Endothelial cell of hepatic sinusoid (primary cell): ENCODE results near the gene PKD2L2.
"Not testable (repeated sequence)": the region's sequence is repeated elsewhere in the genome, so short reads cannot be mapped to it uniquely, and the experiment has no call there.

Experiments
- in situ Hi-C: cut with HindIII; loops from 2 replicates; pipeline ENCODE4 v1.10.0; 2017; ENCODE audit warnings: low sequenced_read_pairs

PKD2L2 gene

DNA sequence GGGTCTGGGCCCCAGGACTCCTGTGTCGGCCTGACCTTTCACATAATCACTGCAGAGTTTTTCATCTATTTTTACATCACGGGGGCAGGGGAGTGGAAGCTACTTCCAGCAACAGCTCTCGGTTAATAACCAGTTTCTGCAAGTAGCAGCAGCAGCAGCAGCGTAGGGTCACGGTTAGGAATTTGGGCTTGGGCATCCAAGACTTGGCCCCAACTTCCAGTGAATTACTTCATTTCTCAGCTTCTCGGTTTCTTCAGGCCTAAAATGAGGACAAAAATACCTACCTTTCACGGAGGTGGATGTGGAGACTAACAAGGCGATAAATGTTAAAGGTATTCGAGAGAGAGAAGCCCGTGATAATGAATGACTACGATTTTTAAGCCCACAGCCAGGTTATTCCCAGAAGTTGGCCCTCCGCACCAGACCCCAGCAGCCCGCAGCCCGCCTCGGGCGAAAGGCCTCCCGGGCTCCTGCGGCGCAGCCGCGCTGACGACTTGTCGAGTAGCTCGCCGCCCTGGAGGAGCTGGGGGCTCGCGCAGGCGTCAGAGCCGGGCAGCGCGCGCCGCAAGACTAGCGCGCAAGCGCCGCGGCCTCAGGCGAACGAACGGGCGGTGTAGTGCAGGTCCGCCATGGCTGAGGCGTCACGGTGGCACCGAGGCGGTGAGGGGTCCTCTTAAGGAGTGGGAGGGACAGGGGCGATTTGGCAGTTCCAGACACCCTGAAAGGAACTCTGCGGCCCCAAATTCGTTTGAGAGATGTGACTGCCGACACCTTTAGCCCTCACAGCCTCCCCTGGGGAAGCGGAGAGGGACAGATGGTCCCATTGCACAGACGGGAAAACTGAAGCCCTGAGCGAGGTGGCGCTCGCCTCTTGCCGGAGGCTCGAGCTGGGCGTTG, at the start of gene PKD2L2:
PKD2L2 (plus strand) TSS at position 595 of the 897 bp plus-strand sequence; CDS start at position 630, 35 bp downstream.
- in situ Hi-C loops = no loop called here

DNA sequence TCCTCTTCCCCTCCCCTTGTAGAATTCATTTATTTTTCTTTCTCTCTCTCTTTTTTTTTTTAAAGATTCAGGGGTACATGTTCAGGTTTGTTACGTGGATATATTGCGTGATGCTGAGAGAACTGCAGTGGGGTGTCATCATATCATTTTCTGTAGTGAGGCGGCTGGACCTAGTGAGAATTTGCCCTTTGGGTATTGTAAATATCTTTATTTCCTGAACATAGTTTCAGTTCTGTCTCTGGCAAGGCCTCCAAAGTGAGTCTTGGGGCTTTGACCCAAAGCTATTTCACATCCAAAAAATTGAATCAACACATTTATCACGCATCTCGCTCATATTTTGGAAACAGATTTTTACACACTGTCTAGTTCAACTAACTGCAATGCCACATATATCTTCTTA, 47.0 kb upstream of the PKD2L2 start:
- in situ Hi-C loops = no loop called here

DNA sequence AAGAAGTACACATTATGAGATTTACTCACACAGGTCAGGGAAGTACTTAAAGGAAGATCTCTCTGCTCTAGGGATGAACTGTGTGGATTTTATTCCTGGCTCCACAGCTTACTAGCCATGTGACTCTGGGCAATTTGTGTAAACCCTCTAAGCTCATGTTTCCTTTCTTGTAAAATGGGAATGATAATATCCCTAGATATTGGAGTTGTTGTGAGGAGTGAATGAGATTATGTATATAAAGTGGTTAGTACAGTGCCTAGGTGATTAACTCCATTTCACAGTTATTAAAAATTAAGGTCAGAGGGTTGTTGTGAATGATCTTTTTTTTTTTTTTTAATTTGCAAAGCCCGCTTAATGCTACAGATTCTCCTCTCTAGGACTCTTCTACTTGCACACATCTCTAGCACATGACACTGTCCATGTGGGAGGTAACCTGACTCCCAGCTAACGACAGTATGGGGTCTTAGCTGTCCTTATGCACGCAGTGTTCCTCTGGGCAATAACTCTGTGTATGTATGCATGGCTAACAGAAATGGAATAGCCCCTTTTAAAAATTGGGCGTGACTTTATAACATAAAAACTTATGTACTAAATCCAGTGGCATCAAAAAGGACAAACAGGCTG, 45.5 kb upstream of the PKD2L2 start:
- in situ Hi-C loops = no loop called here

DNA sequence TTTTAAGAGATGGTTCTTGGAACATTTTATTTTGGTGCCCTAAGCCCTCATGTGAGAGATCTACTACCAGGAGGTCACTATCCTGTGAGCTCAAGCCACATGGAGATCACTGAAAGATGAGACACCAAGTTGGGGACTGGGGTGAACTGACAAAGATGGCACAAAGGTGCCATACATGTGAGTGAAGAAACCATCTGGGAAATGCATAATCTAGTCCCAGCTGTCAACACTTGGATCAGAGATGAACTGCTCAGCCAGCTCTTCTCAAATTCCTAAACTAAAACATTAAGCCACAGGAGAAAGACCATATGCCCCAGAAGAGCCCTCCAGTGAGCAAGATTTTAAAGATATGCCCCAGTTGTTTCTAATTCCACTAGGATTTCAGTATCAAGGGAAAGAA, 43.8 kb upstream of the PKD2L2 start:
- in situ Hi-C loops = loop anchor here (5.0 kb wide), 1 partner anchor 37 kb away; no protein-coding TSS in a partner anchor

DNA sequence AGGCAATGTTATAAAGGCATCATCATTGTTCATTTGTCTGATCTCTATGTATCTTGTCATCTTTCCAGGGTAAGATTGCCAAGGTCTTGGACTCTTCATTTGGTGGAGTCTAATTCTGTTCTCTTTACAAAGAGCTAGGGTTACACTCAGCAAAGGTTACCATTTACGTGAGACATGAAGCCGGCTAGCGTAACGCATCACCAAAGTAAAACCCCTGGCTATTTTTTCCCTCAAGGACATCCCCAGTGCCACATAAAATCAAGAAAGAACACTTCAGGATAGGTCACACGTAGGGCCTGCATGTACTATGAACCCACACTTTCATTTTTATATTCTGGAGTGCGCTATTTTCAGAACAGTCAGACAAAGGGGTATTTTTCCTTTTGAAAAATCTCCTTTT, 41.6 kb upstream of the PKD2L2 start:
- in situ Hi-C loops = loop anchor here (5.0 kb wide), 1 partner anchor 35 kb away; no protein-coding TSS in a partner anchor

DNA sequence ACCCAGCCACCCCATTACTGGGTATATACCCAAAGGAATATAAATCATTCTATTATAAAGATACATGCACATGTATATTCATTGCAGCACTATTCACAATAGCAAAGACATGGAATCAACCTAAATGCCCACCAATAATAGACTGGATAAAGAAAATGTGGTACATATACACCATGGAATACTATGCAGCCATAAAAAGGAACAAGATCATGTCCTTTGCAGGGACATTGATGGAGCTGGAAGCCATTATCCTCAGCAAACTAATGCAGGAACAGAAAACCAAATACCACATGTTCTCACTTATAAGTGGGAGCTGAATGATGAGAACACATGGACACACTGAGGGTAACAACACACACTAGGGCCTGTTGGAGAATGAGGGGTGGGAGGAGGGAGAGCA, 36.1 kb upstream of the PKD2L2 start:
- in situ Hi-C loops = not testable (repeated sequence)

DNA sequence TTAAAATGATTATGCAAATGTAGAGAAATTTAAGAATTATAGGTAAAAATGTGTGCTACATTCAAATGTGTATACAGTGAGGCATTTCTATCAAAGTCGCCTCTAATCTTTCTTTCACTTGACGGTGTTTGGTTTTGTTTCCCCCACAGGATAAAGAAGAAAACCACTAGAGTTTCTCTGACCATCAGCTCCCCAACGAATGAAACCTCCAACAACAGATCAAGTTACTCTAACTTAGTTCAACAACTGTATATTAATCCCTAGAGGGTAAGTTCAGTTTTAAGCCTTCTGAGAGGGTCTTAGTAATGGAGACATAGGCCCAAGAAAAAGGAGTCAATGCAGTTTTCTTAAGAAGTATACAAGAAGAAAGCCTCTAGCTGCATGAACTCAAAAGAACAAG, 33.1 kb upstream of the PKD2L2 start:
- in situ Hi-C loops = no loop called here

DNA sequence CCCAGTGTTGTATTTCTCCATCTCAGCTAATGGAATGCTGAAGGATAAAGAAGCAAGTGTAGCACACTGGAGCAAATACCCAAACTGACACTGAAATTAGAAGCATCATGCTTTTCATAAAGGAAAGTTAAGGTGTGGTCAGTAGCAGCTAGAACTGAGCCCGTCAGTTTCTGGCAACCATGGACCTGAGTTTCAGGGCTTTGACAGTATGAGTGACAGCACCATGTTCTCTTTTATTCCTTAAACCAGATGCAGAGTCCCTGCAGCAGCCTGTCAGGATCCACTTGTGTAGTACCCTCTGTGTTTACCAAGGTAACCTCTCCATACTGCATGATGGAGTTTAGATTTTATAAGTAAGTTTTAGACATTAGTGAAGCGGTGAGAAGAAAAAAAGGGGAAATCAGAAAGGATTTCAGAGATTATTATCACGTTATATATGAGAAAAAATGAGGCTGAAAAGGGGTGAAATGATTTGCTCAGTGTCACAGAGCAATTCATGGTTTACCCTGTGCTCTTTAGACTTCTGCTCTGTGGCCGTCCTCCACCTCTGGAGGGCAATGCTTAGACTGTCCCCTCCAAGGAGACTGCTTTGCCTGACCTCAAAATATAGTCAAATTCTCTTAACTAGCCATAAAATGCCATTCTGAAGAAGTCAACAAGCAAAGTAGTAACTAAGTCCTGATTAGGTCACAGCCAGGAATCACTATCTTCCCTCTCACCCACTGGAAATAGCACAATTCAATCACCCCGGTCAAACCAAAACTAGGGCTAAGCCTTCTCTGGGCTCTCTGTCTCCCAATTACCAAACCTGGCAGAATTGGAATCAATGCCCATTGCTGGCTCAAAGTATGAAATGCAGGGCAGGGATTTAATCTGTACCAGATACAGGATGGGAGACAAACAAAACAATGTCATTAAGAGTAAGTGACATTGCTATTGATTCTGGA, 32.1 kb upstream of the PKD2L2 start:
- in situ Hi-C loops = no loop called here

DNA sequence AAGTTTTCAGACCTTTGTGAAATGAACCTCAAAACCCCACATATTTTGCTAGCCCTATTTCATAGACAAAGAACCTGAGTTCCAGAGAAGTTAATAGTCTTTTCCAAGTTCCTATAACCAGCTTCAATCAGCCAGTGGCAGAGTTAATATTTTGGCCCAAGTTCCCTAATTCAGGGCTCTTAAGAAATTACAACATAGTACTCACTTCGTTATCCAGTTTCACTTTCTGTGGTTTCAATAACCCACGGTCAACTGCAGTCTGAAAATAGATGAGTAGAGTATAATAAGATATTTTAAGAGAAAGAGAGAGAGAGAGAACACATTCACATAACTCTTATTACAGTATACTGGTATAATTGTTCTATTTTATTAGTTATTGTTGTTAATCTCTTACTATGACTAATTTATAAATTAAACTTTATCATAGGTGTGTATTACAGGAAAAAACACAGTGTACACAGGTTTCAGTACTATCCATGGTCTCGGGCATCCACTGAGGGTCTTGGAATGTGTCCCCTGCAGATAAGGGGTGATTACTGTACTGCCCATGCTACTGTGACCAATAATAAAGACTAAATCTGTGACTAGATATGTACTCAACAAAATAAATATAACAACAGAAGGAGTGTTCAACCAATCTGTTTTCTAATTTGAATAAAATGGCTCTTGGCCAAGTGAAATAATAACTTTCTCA, 30.9 kb upstream of the PKD2L2 start:
- in situ Hi-C loops = no loop called here

DNA sequence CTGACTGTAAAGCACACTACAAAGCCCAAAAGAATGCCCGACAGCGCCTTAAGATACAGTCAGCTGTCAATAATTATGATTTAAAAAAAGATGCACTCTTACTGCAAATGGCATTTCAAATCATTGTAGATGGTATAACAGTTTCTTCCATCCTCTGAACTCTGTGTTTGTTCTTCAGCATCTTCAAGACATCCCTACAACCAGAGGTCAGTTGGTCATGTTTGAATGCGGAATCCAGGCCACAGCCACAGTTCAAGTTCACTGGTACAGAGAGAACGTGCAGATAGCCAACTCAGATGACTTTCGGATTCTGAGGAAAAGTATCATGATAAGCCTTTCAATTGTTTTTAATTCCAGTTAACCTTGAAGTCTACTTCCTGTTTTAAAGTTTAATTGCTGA, 30.3 kb upstream of the PKD2L2 start:
- in situ Hi-C loops = no loop called here

DNA sequence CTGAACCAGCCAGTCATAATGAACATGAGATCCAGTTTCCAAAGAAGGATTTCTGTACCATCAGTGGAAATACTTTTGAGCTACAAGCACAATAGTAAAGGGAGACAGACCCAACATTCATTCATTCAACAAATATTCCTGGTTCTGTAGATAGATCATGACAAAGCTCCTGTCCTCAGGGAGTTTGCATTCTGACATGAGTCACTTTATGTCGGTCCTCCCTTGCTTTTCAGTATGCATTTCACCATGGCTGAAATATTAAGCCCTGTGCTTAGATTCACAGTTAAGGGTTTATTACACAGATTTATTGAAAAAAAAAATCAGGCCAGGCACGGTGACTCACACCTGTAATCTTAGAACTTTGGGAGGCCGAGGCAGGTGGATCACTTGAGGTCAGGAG, 27.0 kb upstream of the PKD2L2 start:
- in situ Hi-C loops = no loop called here

DNA sequence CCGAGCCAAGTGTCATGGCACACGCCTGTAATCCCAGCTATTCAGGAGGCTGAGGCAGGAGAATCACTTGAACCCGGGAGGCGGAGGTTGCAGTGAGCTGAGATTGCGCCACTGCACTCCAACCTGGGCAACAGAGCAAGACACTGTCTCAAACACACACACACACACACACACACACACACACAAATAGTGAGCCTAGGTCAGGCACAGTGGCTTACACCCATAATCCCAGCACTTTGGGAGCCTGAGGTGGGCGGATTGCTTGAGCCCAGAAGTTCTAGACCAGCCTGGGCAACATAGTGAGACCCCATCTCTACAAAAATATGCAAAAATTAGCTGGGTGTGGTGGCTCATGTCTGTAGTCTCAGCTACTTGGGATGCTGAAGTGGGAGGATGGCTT, 25.6 kb upstream of the PKD2L2 start:
- in situ Hi-C loops = not testable (repeated sequence)

DNA sequence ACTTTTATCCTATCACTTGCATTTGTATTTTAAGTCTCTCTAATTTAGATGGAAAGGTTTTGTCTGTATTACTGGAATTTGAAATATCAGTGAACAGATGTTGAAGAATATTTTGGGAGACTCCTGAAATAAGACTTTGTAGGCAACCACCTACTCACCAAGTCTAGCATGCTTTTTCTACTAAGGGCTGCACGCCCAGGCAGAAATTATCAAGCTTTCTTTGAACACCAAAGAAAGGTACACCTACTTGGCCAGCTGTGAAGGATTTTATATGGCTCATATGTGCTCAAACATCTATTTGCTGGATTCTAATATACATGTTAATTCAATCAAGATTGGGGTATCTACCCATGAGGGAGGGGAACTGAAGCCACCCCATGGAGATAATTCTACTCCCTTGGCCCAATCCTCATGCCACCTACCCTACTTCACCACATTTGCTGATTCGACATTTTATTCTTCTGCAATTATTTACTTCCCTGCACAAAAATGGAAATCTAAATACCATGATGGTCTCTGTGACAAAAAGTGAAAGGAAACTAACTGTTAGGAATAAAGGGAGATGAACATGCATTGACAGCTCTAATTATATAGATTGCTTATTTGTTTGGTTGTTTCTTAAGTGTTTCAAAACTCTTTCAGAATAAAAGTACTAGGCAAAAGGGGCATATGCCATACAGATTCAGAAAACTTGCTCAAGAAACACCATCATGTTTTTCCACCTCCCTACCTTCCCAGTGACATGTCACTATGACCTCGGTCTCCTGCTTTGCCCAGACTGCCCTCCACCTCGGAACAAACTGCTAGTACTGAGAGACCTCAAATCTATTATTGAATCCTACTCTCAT, 22.5 kb upstream of the PKD2L2 start:
- in situ Hi-C loops = no loop called here

DNA sequence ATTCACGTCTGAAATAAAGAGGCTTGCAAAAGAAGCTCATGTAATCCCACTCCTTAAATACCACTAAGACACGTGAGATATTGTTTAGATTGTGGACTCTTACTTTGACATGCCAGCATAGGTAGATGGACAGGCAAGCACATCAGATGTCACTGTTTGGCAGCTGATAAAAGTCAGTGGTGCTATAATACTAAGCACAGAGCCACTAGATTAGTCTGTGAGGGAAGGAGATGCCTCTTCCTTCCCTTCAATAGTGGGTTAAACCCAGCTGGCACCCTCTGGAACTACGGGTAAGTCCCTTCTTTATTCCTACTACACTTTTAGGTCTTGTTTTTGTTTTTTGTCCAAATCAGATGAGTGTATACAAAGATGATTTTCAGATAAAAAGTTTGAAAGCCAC, 21.6 kb upstream of the PKD2L2 start, which contains the start of gene MYOT:
MYOT (plus strand) TSS at position 197 of the 400 bp plus-strand sequence. CDS start 2,792 bp downstream, outside the sequence.
- in situ Hi-C loops = no loop called here

DNA sequence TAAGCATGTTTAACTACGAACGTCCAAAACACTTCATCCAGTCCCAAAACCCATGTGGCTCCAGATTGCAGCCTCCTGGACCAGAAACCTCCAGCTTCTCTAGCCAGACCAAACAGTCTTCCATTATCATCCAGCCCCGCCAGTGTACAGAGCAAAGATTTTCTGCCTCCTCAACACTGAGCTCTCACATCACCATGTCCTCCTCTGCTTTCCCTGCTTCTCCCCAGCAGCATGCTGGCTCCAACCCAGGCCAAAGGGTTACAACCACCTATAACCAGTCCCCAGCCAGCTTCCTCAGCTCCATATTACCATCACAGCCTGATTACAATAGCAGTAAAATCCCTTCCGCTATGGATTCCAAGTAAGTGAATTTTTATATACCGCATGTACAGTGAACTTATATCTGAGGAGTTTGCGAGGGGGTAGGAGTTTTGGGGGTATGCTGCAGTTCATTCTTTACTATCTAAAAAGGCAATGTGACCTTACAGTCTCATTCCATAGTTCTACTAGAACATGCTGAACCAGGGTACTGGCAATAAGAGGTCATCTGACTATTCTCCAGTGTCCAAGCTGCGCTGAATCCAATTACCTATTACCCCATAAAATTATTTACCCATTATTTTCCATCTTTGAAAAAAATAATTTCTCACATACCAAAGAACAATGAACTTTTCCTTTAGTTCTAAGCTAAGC, 18.5 kb upstream of the PKD2L2 start:
- in situ Hi-C loops = no loop called here

DNA sequence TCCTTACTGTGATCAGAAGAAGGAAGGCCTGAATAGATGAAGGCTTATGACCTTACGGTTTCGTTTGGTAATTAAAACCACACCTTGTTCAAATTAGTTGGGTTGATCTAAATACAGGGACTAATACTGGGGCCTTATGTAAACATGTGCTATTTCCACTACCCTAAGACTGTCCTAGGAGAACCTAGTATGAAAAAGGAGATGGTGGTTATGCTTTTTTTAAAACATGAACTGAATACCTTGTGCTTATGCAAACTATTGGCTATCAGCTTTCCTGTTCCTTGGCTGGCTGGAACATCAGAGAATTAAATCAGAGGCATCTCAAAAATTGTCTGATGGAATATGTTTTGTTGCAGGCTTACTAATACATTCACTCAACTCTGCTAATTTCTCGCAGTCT, 17.7 kb upstream of the PKD2L2 start:
- in situ Hi-C loops = no loop called here

DNA sequence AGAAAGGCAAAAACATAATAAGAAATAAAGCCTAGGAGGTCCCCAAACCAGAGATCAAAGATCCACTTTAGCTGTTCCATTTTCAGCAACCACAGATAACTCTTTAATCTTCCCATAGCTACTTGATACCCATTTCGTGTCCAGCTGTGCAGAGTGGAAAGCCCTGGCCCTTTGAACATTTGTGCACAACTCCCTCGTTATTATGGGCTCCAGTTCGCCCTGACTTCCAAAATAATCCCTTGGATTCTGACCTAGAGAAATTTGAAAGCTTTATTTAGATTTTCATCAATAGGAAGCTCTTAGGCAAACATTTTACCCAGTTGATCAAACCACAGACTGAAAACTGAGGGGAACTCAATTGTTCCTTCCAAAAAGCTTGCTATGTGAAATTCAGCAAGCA, 16.8 kb upstream of the PKD2L2 start:
- in situ Hi-C loops = no loop called here

DNA sequence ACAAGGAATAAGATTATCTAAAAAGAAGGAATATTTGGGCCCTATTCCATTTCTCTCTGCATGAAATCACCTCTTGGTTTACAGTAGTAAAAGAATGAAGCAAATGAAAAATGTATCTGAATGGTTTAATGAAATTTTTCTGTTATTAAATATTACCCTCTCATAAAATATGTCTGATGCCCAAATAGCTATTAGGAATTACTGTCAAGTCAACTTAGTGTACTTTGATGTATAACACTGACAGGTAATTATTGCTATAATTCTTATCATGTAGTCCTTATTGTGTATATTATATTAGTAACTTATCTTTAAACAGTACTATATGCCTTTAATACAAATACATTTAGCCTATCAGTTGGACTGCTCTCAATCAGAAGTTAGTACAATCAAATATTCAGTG, 13.2 kb upstream of the PKD2L2 start:
- in situ Hi-C loops = no loop called here

DNA sequence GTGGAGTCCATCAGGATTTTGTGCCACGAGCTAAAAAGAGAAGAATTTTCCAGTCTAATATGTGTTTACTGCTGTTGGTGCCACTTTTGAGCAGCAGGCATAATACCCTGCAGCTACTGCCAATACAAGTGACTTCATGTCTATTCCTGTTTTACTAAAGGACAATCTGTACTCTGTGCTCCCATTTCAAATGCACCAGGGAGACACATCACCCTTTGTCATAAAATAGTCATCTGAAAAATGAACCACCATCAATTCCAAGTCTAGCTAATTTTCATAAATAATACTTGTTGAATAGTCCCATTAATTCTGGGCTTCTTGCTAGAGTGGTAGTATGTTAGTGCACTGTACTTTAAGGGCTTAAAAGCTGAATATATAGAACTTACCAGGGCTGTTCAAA, 8.9 kb upstream of the PKD2L2 start:
- in situ Hi-C loops = loop anchor here (5.0 kb wide), 1 partner anchor 33 kb away; no protein-coding TSS in a partner anchor
